Uterus (tissue), 4 donors: ENCODE measurements around the gene FDPS. TPM values are rescaled to one million over a fixed set of nuclear protein-coding genes. Genes with fewer than 3 reads are reported as not detected.

ENCODE experiments used
- DNase-seq, 2 donors: peaks; one replicate each; pipeline ENCODE4 v3.0.0-alpha.2; 2019 to 2020
- H3K27ac ChIP-seq, 2 donors: fragments of 200-600 bp; sonication (generic); 1 replicate in 1 of 2; 2 replicates in 1 of 2; pipeline ENCODE4 v1.5.1; 2016 to 2018
- H3K27me3 ChIP-seq, 2 donors: fragments of 200-600 bp; sonication (generic); one replicate each; pipeline ENCODE4 v1.5.1; 2018 to 2019; ENCODE audit warnings: control low read depth in 1 of 2
- H3K36me3 ChIP-seq, 2 donors: fragments of 200-600 bp; sonication (generic); one replicate each; pipeline ENCODE4 v1.5.1; 2019; ENCODE audit warnings: control low read depth in 1 of 2
- H3K4me1 ChIP-seq, 2 donors: fragments of 200-600 bp; sonication (generic); one replicate each; pipeline ENCODE4 v1.5.1; 2018 to 2019; ENCODE audit warnings: control low read depth in 1 of 2
- H3K4me3 ChIP-seq, 2 donors: fragments of 200-600 bp; sonication (generic); 1 replicate in 1 of 2; 2 replicates in 1 of 2; pipeline ENCODE4 v1.5.1; 2018 to 2019; ENCODE audit warnings: mild to moderate bottlenecking in 1 of 2
- H3K9me3 ChIP-seq, 2 donors: fragments of 200-600 bp; sonication (generic); one replicate each; pipeline ENCODE4 v1.5.1; 2019; ENCODE audit warnings: control low read depth in 1 of 2
- CTCF ChIP-seq, 4 experiments: fragments of 200-600 bp in 2 of 4; fragments of 450-650 bp in 2 of 4; sonication (generic) in 2 of 4; IDR thresholded peaks; one replicate each; pipeline ENCODE4 v1.5.1; 2016 to 2019; ENCODE audit warnings: antibody characterized with exemption in 4 of 4, mild to moderate bottlenecking in 2 of 4, moderate library complexity in 1 of 4
- POLR2A ChIP-seq, 2 donors: fragments of 450-650 bp; IDR thresholded peaks; one replicate each; pipeline ENCODE4 v1.6.1; 2016; ENCODE audit warnings: antibody characterized with exemption in 2 of 2, mild to moderate bottlenecking in 1 of 2, moderate library complexity in 1 of 2
- intact Hi-C: fragments of 100-400 bp; cut with DNase I; formaldehyde crosslinking; loops from one replicate; pipeline ENCODE4 v1.15.1; 2023; ENCODE audit warnings: low total_unique reads
- total RNA-seq, 4 donors: library from RNA; depleted of rRNA in 3 of 4; stranded (reverse); fragments of >200 nt in 3 of 4; gene quantifications; one replicate each; pipeline versions ENCODE4 v1.1.0 to v1.2.4, GENCODE V29; 2014 to 2023
- donor health status: DM: yes; HTN: yes; CAD: no.

Gene FDPS
- total RNA-seq, 4 donors from 2014 or later: 23.8 to 113 (median 99.6) TPM

- Histone ChIP-seq H3K36me3 (no peaks in the 10 kb centered on the region), H3K27me3 (no peaks in the 10 kb centered on the region), H3K4me3 (no peak overlapping the region), H3K27ac (peak overlapping the region in 1 of 2 donors; percentile 78), H3K4me1 (peaks cover 7 to 10% of the 10 kb centered on the region in 2 donors), H3K9me3 (no peaks in the 10 kb centered on the region)
- intact Hi-C loops: no loop called here
- DNase-seq: no peak
- no peak for TF ChIP-seq POLR2A (IDR thresholded peaks at IDR 0.05)
- no peak for TF ChIP-seq CTCF (IDR thresholded peaks at IDR 0.05)
These were observed 45.6 kb upstream of the FDPS start for GRCh38 chr1:155263067-155263466.

- Histone ChIP-seq H3K36me3 (no peaks in the 10 kb centered on the region), H3K27ac (no peak overlapping the region), H3K4me1 (no peaks in the 10 kb centered on the region), H3K27me3 (no peaks in the 10 kb centered on the region), H3K9me3 (no peaks in the 10 kb centered on the region), H3K4me3 (no peak overlapping the region)
- DNase-seq: no peak
- TF ChIP-seq POLR2A (IDR thresholded peaks at IDR 0.05) (no peak), CTCF (IDR thresholded peaks at IDR 0.05) (no peak)
- intact Hi-C loops: no loop called here
These were observed 42.1 kb upstream of the FDPS start for GRCh38 chr1:155266553-155266952.

- no peaks in the 10 kb centered on the region for H3K36me3 ChIP-seq
- intact Hi-C loops: no loop called here
- H3K9me3 ChIP-seq: no peaks in the 10 kb centered on the region
- peaks cover 0 to 5% of the 10 kb centered on the region in 2 donors for H3K4me1 ChIP-seq
- no peak for DNase-seq
- no peak for TF ChIP-seq CTCF (IDR thresholded peaks at IDR 0.05)
- TF ChIP-seq POLR2A (IDR thresholded peaks at IDR 0.05): no peak
- no peak overlapping the region for H3K4me3 ChIP-seq
- H3K27ac ChIP-seq: no peak overlapping the region
- no peaks in the 10 kb centered on the region for H3K27me3 ChIP-seq
These were observed 41.3 kb upstream of the FDPS start for GRCh38 chr1:155267373-155267772.

GRCh38 chr1:155268630-155269029, 40.0 kb upstream of the FDPS start:
- no peaks in the 10 kb centered on the region for H3K36me3 ChIP-seq
- no peak overlapping the region for H3K27ac ChIP-seq
- peaks cover 0 to 7% of the 10 kb centered on the region in 2 donors for H3K4me1 ChIP-seq
- intact Hi-C loops: no loop called here
- no peaks in the 10 kb centered on the region for H3K27me3 ChIP-seq
- H3K9me3 ChIP-seq: no peaks in the 10 kb centered on the region
- no peak for DNase-seq
- no peak overlapping the region for H3K4me3 ChIP-seq
- TF ChIP-seq POLR2A (IDR thresholded peaks at IDR 0.05): no peak
- no peak for TF ChIP-seq CTCF (IDR thresholded peaks at IDR 0.05)

GRCh38 chr1:155269381-155269780, 39.3 kb upstream of the FDPS start:
- intact Hi-C loops: no loop called here
- DNase-seq: no peak
- Histone ChIP-seq H3K4me1 (peaks cover 0 to 7% of the 10 kb centered on the region in 2 donors), H3K27me3 (no peaks in the 10 kb centered on the region), H3K27ac (no peak overlapping the region), H3K36me3 (no peaks in the 10 kb centered on the region), H3K9me3 (no peaks in the 10 kb centered on the region), H3K4me3 (no peak overlapping the region)
- TF ChIP-seq CTCF (IDR thresholded peaks at IDR 0.05) (no peak), POLR2A (IDR thresholded peaks at IDR 0.05) (no peak)
